Liver (tissue), 9 donors: ENCODE data around the gene TSPYL2. TPM values are rescaled to one million over a fixed set of nuclear protein-coding genes. Genes with fewer than 3 reads are reported as not detected.

Experiments
- DNase-seq: peaks from one replicate; pipeline ENCODE4 v3.0.0-alpha.2; 2017; ENCODE audit warnings: low spot score
- H3K27ac ChIP-seq, 2 donors: one replicate each; pipeline ENCODE4 v1.7.0; 2013; ENCODE audit warnings: inconsistent platforms in 2 of 2, low read length in 2 of 2, control low read depth in 1 of 2, low read depth in 1 of 2, mild to moderate bottlenecking in 1 of 2
- H3K27me3 ChIP-seq, 4 donors: one replicate each; pipeline versions ENCODE4 v1.6.1 to v1.7.0; 2013; ENCODE audit warnings: low read length in 3 of 4, inconsistent platforms in 1 of 4, mild to moderate bottlenecking in 1 of 4, moderate library complexity in 1 of 4; ENCODE audit not compliant: control insufficient read depth in 4 of 4, insufficient read depth in 4 of 4
- H3K36me3 ChIP-seq, 4 donors: one replicate each; pipeline versions ENCODE4 v1.6.1 to v1.7.0; 2013; ENCODE audit warnings: low read length in 3 of 4, mild to moderate bottlenecking in 3 of 4, low read depth in 1 of 4, moderate library complexity in 1 of 4; ENCODE audit not compliant: control insufficient read depth in 4 of 4, insufficient read depth in 3 of 4
- H3K4me1 ChIP-seq, 4 donors: one replicate each; pipeline versions ENCODE4 v1.6.1 to v1.7.0; 2013; ENCODE audit warnings: low read length in 3 of 4, mild to moderate bottlenecking in 3 of 4, moderate library complexity in 1 of 4; ENCODE audit not compliant: control insufficient read depth in 4 of 4, insufficient read depth in 4 of 4
- H3K4me3 ChIP-seq, 3 donors: one replicate each; pipeline versions ENCODE4 v1.6.1 to v1.7.0; 2013; ENCODE audit warnings: low read length in 3 of 3, control low read depth in 1 of 3, low read depth in 1 of 3, mild to moderate bottlenecking in 1 of 3
- H3K9ac ChIP-seq, 2 donors: one replicate each; pipeline ENCODE4 v1.7.0; 2013; ENCODE audit warnings: low read length in 2 of 2, mild to moderate bottlenecking in 2 of 2, moderate library complexity in 2 of 2, control low read depth in 1 of 2, low read depth in 1 of 2
- H3K9me3 ChIP-seq, 4 donors: one replicate each; pipeline versions ENCODE4 v1.6.1 to v1.7.0; 2013; ENCODE audit warnings: low read length in 3 of 4; ENCODE audit not compliant: control insufficient read depth in 4 of 4
- ATF3 ChIP-seq: IDR thresholded peaks from 2 replicates; pipeline ENCODE4 v1.6.1; 2016; ENCODE audit warnings: antibody characterized with exemption
- CTCF ChIP-seq: fragments of 150-350 bp; IDR thresholded peaks from 2 replicates; pipeline ENCODE4 v1.5.1; 2017; ENCODE audit warnings: improper control_type of control experiment, low read depth, low read length; ENCODE audit not compliant: missing input control
- EGR1 ChIP-seq, 2 donors: IDR thresholded peaks; 2 replicates each; pipeline ENCODE4 v1.6.1; 2016 to 2018; ENCODE audit warnings: antibody characterized with exemption in 2 of 2, low read depth in 2 of 2
- FOXA1 ChIP-seq: IDR thresholded peaks from 2 replicates; pipeline ENCODE4 v1.6.1; 2016; ENCODE audit warnings: antibody characterized with exemption
- FOXA2 ChIP-seq: IDR thresholded peaks from 2 replicates; pipeline ENCODE4 v1.6.1; 2016; ENCODE audit warnings: antibody characterized with exemption
- GABPA ChIP-seq, 2 donors: IDR thresholded peaks in 1 of 2; conservative IDR thresholded peaks in 1 of 2; 2 replicates each; pipeline ENCODE4 v1.6.1; 2016; ENCODE audit warnings: antibody characterized with exemption in 2 of 2, mild to moderate bottlenecking in 1 of 2, moderate library complexity in 1 of 2
- HNF4A ChIP-seq, 2 donors: conservative IDR thresholded peaks; 2 replicates each; pipeline ENCODE4 v1.6.1; 2016; ENCODE audit warnings: antibody characterized with exemption in 2 of 2, mild to moderate bottlenecking in 2 of 2
- HNF4G ChIP-seq: IDR thresholded peaks from 2 replicates; pipeline ENCODE4 v1.6.1; 2016; ENCODE audit warnings: antibody characterized with exemption
- JUND ChIP-seq, 2 donors: IDR thresholded peaks; 2 replicates each; pipeline ENCODE4 v1.6.1; 2016; ENCODE audit warnings: antibody characterized with exemption in 2 of 2
- MAX ChIP-seq: IDR thresholded peaks from 2 replicates; pipeline ENCODE4 v1.6.1; 2016; ENCODE audit warnings: antibody characterized with exemption
- NR2F2 ChIP-seq: IDR thresholded peaks from 2 replicates; pipeline ENCODE4 v1.6.1; 2016; ENCODE audit warnings: antibody characterized with exemption
- RAD21 ChIP-seq, 2 donors: IDR thresholded peaks; 2 replicates each; pipeline ENCODE4 v1.6.1; 2016; ENCODE audit warnings: antibody characterized with exemption in 2 of 2, mild to moderate bottlenecking in 2 of 2
- REST ChIP-seq: IDR thresholded peaks from 2 replicates; pipeline ENCODE4 v1.6.1; 2016; ENCODE audit warnings: antibody characterized with exemption, mild to moderate bottlenecking
- RXRA ChIP-seq, 2 donors: IDR thresholded peaks; 2 replicates each; pipeline ENCODE4 v1.6.1; 2017 to 2018; ENCODE audit warnings: antibody characterized with exemption in 2 of 2, mild to moderate bottlenecking in 1 of 2
- SP1 ChIP-seq: IDR thresholded peaks from 2 replicates; pipeline ENCODE4 v1.6.1; 2018; ENCODE audit warnings: antibody characterized with exemption, mild to moderate bottlenecking
- TAF1 ChIP-seq: conservative IDR thresholded peaks from 2 replicates; pipeline ENCODE4 v1.6.1; 2016; ENCODE audit warnings: antibody characterized with exemption, mild to moderate bottlenecking
- YY1 ChIP-seq: IDR thresholded peaks from 2 replicates; pipeline ENCODE4 v1.6.1; 2016; ENCODE audit warnings: antibody characterized with exemption, mild to moderate bottlenecking
- ZBTB33 ChIP-seq: IDR thresholded peaks from 2 replicates; pipeline ENCODE4 v1.6.1; 2016; ENCODE audit warnings: antibody characterized with exemption
- WGBS: extraction: QIAGEN DNeasy Blood & Tissue Kit; methylation state at CpG from one replicate; pipeline ENCODE4 v1.1.7; 2013; 5-methylcytosine and 5-hydroxymethylcytosine counted together
- polyA plus RNA-seq, 2 donors: library from polyadenylated mRNA; stranded (reverse) in 1 of 2; unstranded in 1 of 2; fragments of 200-250 nt in 1 of 2; fragments of >200 nt in 1 of 2; fragmentation: Nextera tagmentation in 1 of 2; extraction: Ambion mirVana in 1 of 2; gene quantifications; one replicate each; pipeline versions ENCODE4 v1.2.1 to v1.2.3, GENCODE V29; 2013 to 2015
- total RNA-seq, 2 donors: library from RNA; depleted of rRNA; stranded (reverse); fragments of >200 nt; gene quantifications; one replicate each; pipeline ENCODE4 v1.2.3, GENCODE V29; 2014
- donor health status: healthy.
- donor health status: healthy.
- donor health status: healthy.
- donor health status: healthy.
- donor health status: healthy.

Gene TSPYL2
- total and polyA plus RNA-seq, 4 donors, result 2.5 to 8.0 (median 4.8) TPM

GRCh38 chrX:53126377-53126776, 44.2 kb downstream of the TSPYL2 start:
- no peak for TF ChIP-seq CTCF
- no peak for DNase-seq
- no peak overlapping the region for H3K27ac ChIP-seq
- no peak overlapping the region for H3K4me3 ChIP-seq
- H3K36me3 ChIP-seq, result peaks cover 0 to under 1% (median 0%) of the 10 kb centered on the region in 4 donors
- H3K9ac ChIP-seq, result no peak overlapping the region
- WGBS, result 99% methylated on average over 2 of the region's 2 CpGs
- H3K9me3 ChIP-seq, result no peaks in the 10 kb centered on the region
- no peaks in the 10 kb centered on the region for H3K4me1 ChIP-seq
- H3K27me3 ChIP-seq, result no peaks in the 10 kb centered on the region

- TF ChIP-seq MAX (no peak), ATF3 (no peak), CTCF (no peak), FOXA1 (no peak), HNF4A (conservative IDR thresholded peaks at IDR 0.05) (no peak), RAD21 (IDR thresholded peaks at IDR 0.05) (no peak), JUND (IDR thresholded peaks at IDR 0.05) (no peak), HNF4G (no peak), SP1 (no peak), ZBTB33 (no peak), TAF1 (no peak), NR2F2 (no peak), EGR1 (IDR thresholded peaks at IDR 0.05; ENCODE audit: low read depth in 2 of 2) (no peak), REST (no peak), FOXA2 (no peak), GABPA (IDR thresholded peaks at IDR 0.05 in 1 of 2, conservative IDR thresholded peaks at IDR 0.05 in 1 of 2) (no peak), RXRA (IDR thresholded peaks at IDR 0.05) (no peak), YY1 (no peak)
- no peak overlapping the region for H3K9ac ChIP-seq
These were observed 46.1 kb downstream of the TSPYL2 start for GRCh38 chrX:53128097-53128749.

More at GRCh38 chrX:53128097-53128749, 46.1 kb downstream of the TSPYL2 start:
- no peak overlapping the region for H3K4me3 ChIP-seq
- no peaks in the 10 kb centered on the region for H3K9me3 ChIP-seq
- no peaks in the 10 kb centered on the region for H3K27me3 ChIP-seq
- no peaks in the 10 kb centered on the region for H3K4me1 ChIP-seq
- 96% methylated on average over 3 of the region's 3 CpGs for WGBS
- H3K27ac ChIP-seq, result no peak overlapping the region
- no peak for DNase-seq
- H3K36me3 ChIP-seq, result peaks cover 0 to 2% (median 0%) of the 10 kb centered on the region in 4 donors
